Mucosa of gallbladder (tissue), 1 donor: Measurements from ENCODE around the gene PGD. TPM values are rescaled to one million over a fixed set of nuclear protein-coding genes. Genes with fewer than 3 reads are reported as not detected.

Experiments
- DNase-seq: peaks from one replicate; pipeline ENCODE4 v3.0.0-alpha.2; 2020; ENCODE audit warnings: low spot score
- total RNA-seq: library from RNA; stranded (reverse); gene quantifications from one replicate; pipeline ENCODE4 v1.2.1, GENCODE V29; 2021
- donor health status: DM: no; HTN: no; CAD: no.

Gene PGD
- 165 TPM for total RNA-seq

DNA sequence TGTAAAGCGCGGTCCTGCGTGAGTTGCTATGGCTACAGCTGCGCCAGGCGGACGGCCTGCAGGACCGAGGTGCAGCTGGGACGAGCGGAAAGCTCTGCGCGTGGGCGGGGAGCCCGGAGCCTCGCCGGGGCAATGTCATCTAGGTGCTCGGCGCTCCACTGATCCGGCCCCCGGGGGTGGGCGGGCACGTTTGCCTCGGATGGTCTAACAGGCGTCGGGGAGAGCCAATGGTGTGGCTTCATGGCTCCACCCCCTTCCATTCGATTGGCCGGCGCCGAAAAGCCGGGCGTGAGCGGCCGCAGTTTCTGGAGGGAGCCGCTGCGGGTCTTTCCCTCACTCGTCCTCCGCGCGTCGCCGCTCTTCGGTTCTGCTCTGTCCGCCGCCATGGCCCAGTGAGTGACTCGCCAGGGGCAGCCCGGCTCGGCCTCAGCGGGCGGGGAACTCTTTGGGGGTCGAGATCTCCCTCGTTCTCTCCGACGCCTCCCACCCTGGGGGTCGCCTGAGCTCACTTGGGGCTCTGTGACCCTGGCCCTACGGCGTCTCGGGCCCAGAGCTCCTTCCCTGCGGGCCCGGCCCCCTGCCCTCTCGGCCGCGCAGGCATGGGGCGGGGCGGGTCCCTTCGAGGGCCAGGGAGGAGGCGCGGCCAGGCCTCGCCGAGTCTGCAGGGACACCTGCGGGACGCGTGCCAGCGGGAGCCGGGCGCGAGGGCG is at the start of gene PGD:
Gene PGD (plus strand): TSS at position 331 of the 710 bp plus-strand sequence. CDS start 54 bp downstream, at position 385.
- peak; percentile 99 for DNase-seq

DNA sequence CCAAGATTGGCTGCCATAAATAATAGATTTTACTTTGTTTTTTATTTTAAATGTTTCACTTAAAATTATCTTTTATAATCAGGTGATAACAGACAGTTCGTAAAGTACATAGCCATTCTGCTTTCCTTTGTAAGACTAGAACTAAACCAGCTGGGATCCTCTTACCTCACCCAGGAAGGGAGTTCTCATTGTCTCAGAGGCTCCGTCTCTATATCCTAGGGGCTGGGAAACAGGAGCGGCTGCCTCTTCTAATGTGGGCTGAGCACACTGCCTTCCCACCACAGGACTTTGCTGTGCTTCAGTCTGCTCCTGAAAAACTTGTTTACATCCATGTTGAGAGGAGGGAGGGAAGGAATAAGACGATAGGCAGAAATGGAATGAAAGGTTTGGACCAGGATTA is 45.6 kb upstream of the PGD start:
- DNase-seq: no peak

GRCh38 chr1:10353693-10354092 is 45.2 kb upstream of the PGD start:
- no peak for DNase-seq

GRCh38 chr1:10360045-10360444 is 38.8 kb upstream of the PGD start:
- no peak for DNase-seq

GRCh38 chr1:10361515-10361914 is 37.3 kb upstream of the PGD start:
- DNase-seq: peak; percentile 27

DNA sequence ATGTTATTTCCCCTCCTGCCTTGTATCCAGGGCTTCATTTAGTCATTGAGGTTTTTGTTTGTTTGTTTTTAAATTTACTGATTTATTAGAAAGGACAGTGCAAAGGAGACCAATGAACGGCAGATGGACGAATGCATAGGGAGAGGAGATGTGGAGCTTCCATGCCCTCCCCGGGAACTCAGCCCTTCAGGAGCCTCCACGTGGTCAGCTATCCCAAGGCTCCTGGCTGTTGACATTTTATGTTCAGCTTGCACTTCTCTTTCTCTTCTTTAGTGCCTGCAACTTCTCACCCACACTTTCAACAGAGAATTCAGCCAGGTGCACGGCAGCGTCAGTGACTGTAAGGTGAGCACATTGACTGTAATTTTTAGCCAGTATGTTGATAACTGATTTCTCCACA is 30.7 kb upstream of the PGD start:
- DNase-seq: no peak

DNA sequence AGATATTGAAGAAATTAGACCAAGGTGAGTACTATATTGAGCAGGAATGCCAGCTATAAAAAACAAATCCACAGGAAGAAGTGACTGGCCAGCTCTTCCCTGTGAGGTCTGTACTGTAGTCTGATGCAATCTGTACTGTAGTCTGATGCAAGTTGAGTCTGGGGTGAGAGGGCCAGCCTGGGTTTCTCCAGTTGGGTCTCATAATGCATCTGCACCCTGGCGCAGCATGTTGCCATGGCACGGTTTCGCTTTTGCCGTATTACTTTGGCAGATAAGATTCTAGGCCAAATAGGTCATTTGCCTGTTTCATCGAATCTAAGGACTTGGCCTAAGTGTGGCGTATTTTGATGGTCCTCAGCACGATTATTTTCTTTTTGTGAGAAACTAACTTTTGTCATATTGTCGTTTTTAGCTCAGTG is 24.4 kb upstream of the PGD start:
- DNase-seq: no peak

GRCh38 chr1:10377365-10378029 is 21.4 kb upstream of the PGD start:
- DNase-seq: peak; percentile 84

DNA sequence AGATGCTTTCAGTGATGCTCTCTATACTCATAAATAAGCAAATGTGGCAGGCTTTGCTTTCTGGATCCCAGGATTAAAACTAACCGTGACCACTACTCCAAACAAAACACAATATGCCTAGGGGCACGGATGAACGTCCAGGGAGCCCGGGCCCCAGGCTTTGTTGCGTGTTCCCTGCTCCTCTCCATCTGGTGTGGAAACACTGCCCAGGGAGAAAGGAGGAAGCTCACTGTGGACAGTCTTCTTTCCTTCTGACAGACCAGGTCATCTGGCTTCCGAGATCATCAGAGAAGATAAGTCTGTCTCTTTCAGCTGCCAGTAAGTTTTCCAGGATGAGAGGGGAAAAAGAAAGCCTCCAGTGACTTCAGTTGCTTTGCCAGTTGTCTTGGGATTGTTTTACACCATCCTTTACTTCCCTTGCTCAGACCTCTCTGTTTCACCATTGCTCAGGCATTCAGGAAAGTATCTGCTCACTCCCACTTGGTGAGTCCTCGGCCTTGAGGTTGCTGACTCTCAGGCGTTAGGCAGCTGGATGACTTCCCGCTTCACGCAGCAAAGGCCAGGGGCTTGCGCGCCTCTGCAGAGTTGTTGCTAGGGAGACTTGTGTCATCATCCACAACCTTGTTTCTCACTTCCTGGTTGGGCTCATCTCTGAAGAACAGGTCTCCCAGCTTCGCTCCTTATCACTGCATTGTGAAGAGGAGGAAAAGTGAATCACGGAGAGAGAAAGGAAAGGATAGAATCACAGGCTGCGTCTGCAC is 20.6 kb upstream of the PGD start:
- peak; percentile 76 for DNase-seq

- DNase-seq: no peak
Measured at GRCh38 chr1:10379101-10379620, 19.7 kb upstream of the PGD start.

DNA sequence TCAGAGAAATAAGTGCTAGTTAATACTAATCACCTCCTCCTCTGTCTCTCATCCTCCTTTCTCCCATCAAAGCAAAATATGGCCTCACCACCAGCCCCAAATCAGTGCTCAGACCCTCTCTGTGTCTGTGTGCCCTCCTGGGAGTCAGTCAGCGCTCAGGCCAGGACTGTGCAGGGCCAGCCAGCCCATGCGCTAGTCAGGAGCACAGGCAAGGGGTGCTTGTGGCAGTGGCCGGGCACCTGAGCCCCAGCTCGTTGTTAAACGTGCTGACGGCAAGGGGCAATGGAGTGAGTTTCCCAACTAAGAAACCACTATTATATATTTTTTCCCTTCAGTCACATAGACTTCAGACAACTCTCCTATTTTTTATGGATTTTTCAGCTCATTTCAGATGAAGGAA is 19.2 kb upstream of the PGD start:
- no peak for DNase-seq

DNA sequence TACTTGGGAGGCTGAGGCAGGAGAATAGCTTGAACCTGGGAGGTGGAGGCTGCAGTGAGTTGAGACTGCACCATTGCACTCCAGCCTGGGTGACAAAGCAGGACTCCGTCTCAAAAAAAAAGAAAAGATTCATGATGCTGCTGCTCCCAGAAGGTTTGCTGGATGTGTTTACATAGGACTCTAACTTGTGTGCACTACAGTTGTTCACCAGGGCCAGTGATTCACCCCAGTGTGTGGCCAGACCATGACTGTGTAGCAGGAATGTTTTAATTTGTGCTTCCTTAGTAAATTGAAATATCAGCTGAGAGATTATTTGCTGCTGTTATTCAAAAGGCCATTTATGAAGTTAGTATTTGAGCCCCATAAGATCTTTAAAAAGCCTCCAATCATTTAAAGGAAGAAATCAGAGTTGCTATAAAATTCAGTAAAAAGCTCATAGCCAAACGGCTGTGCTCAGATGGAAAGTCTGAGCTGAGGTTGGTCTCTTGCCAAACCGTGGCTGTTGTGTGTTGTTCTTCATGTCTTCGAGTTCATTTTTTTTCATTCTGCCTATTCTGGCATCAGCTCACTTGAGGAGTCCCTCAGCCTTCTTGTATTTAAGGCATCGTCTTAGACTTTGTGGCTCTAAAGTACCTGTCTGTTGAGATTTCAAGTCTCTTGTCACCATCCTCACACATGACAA is 18.1 kb upstream of the PGD start:
- no peak for DNase-seq

DNA sequence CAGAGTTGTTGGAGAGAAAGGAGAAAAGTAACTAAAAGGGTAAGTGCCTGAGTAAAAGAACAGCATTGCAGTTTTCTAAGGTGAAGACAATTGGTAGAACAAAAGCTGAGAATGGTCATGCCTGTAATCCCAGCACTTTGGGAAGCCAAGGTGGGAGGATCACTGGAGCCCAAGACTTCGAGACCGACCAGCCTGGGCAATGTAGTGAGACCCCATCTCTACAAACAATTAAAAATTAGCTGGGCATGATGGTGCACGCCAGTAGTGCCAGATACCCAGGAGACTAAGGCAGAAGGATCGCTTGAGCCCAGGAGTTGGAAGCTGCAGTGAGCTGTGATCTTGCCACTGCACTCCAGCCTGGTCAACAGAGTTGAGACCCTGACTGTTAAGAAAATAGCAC is 15.2 kb upstream of the PGD start:
- no peak for DNase-seq

DNA sequence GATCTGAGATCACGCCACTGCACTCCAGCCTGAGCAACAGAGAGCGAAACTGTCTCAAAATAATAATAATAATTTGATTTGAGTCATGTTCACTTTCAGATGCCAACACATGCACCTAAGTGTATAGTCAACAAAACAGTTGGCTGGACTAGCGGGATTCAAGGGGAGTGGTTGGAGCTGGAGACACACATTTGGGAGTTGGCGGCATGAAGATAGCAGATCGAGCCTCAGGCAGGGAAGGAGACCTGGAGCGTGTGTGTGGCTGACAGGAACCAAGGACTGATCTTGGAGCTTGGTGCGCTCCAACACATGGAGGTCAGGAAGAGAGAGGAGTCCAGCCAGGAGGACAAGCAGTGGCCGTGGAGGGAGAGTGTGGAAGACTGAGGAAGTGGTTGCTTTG is 14.6 kb upstream of the PGD start:
- no peak for DNase-seq

DNA sequence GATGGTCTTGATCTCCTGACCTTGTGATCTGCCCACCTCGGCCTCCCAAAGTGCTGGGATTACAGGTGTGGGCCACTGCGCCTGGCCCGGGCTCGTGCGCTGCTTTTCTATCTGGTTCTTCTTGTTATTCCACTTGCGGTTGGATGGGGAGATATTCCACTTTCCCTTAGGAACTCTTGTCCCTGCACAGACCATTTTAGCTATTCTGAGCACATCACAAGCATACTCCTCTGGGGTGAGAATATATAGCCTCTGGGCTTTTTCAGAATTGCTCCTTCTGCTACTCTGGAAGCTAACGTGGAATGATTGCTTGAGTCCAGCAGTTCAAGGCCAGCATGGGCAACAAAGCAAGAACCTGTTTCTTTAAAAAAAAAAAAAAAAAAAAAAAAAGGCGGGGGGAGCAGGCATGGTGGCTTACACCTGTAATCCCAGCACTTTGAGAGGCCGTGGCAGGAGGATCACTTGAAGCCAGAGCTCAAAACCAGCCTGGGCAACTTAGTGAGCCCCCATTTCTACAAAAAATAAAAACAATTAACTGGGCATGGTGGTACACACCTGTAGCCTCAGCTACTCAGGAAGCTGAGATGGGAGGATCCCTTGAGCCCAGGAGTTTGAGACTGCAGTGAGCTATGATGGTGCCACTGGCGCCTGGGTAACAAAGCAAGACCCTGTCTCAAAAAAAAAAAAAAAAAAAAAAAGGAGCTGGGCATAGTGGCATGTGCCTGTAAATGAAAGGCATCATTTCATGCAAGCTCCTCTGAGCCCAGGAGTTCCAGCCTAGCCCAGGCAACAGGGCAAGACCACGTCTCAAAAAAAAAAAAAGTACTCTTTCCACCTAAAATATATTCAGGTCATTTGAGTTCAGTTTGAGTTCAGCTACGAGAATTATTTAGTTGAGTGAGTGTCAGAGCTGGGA is 11.8 kb upstream of the PGD start:
- no peak for DNase-seq

DNA sequence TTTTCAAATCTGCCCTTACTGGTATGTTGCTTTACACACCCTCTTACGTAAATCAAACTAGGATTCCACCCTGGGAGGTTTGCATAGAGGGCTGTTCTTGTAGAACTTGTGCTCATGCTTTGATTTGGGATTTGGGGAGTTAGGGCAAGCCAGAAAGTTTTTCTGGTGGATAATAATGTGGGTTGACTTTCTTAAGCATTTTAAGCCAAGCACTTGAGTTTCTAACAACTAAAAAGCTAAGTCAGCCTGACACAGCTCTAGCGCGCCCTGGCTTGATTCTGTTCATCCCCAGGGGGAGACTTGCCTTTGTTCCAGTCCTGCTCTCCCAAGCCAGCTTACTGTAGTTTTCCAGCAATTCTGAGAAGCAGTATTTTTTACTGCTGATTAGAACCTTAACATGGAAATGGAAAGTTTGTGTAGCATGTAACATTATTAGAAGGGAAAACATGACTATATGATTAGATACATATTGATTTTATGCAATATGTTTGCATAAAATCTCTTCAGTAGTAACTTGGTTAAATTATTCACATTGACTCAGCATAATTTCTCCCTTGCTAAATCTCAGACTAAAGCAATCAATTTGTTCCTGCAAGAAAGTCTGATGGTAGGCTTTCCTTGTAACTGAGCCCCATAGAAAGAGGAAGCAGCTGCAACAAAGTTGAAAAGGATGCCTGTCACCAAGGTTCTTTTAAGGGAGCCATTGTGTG is 11.0 kb upstream of the PGD start:
- peak; percentile 14 for DNase-seq

DNA sequence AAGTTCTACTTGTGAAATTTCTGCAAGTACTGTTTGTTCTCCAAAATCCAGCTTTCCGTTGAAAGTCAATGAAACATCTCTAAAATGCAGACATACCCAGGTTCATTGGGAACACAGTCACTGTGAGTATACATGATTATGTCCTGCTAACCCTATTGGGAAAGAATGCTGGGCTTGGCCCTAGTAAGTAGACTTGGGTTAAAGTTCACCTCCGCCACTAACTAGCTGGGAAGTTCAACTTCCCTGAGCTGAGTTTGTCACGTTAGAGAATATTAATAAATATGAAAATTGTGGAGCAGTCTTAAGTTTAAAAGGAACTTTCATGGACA is 10.5 kb upstream of the PGD start:
- DNase-seq: no peak

DNA sequence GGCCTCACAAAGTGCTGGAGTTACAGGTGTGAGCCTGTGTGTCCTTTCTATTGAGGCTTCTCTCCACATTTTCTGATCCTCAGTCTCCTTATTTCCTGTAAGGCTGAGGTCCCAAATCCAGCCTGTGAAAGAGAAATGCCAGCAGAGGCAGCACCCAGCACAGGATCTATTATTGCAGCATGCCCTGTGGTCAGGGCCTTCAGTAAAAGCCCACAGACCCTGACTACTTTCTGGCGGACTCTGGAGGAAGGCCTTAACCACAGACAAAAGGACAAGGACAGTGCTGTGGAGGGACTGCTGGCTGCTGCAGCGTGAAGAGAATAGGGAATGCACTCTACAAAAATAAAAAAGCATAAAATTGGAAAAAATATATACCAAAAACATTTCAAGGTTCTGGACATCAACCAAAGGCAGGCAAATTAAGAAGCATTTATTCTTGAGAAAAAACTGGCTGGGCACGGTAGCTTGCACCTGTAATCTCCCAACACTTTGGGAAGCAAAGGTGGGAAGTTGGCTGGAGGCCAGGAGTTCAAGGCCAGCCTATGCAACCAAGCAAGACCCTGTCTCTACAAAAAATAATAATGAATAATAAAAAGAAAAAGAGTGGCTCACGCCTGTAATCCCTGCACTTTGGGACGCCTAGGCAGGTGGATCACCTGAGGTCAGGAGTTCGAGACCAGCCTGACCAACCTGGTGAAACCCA is 9.4 kb upstream of the PGD start:
- no peak for DNase-seq

- no peak for DNase-seq
Measured at GRCh38 chr1:10396870-10397269, 2.0 kb upstream of the PGD start.

- DNase-seq: no peak
Measured at GRCh38 chr1:10398278-10398733, 558 bp upstream of the PGD start.
